Hepatocyte (in vitro differentiated cells): Measurements from ENCODE around the gene NDC1.

Experiments
- EZH2 ChIP-seq: fragments of 200-600 bp; sonication (generic); IDR thresholded peaks from 2 replicates; pipeline ENCODE4 v1.6.1; 2016; ENCODE audit warnings: antibody characterized with exemption, mild to moderate bottlenecking, borderline replicate concordance
- EZH2phosphoT487 ChIP-seq: fragments of 200-600 bp; sonication (generic); IDR thresholded peaks from one replicate; pipeline ENCODE4 v1.6.1; 2018; ENCODE audit warnings: antibody characterized with exemption, mild to moderate bottlenecking, low read depth, moderate library complexity; ENCODE audit not compliant: unreplicated experiment, severe bottlenecking
- TF ChIP-seq, protein P1 (sequence below): fragments of 200-600 bp; sonication (generic); IDR thresholded peaks from 2 replicates; pipeline ENCODE4 v1.5.1; 2016; ENCODE audit warnings: antibody characterized with exemption, mild to moderate bottlenecking; ENCODE audit not compliant: poor library complexity

DNA sequence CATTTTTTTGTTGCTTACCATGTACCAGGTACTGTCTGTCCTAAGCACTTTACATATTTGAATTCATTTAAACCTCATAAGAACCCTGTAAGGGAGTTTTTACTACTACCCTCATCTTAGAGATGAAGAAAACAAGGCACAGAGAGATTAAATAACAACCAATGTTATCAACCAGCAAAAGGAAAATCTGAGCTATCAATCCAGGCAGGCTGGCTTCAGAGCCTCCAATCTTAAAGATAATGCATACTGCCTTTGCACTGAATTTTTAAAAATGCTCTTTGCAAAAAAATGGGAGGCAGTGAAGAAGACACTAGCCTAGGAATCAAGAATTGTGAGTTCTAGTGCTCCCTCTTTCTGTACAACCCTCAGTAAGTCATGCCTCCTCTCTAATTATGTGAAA is 18.7 kb downstream of the NDC1 start:
- TF ChIP-seq EZH2phosphoT487 = no peak
- TF ChIP-seq, protein P1, sequence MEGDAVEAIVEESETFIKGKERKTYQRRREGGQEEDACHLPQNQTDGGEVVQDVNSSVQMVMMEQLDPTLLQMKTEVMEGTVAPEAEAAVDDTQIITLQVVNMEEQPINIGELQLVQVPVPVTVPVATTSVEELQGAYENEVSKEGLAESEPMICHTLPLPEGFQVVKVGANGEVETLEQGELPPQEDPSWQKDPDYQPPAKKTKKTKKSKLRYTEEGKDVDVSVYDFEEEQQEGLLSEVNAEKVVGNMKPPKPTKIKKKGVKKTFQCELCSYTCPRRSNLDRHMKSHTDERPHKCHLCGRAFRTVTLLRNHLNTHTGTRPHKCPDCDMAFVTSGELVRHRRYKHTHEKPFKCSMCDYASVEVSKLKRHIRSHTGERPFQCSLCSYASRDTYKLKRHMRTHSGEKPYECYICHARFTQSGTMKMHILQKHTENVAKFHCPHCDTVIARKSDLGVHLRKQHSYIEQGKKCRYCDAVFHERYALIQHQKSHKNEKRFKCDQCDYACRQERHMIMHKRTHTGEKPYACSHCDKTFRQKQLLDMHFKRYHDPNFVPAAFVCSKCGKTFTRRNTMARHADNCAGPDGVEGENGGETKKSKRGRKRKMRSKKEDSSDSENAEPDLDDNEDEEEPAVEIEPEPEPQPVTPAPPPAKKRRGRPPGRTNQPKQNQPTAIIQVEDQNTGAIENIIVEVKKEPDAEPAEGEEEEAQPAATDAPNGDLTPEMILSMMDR = no peak
- no peak for TF ChIP-seq EZH2
